Central memory CD8-positive, alpha-beta T cell (primary cell): ENCODE data around the gene RASGEF1B.

Source experiments
- ATAC-seq: fragments of 150-1000 bp; cut with Tn5 transposase; replicated peaks from 2 replicates; pipeline ENCODE4 v1.10.0; 2022; ENCODE audit warnings: mild to moderate bottlenecking, moderate FRiP score, moderate number of reproducible peaks; ENCODE audit not compliant: poor library complexity, severe bottlenecking; ENCODE audit errors: extremely low read depth
- DNase-seq, 2 donors: peaks; one replicate each; pipeline ENCODE4 v3.0.0; 2021; ENCODE audit warnings: low spot score in 2 of 2
- H3K27ac Mint-ChIP-seq: one replicate; pipeline ENCODE4 v1.8.0; 2022; ENCODE audit warnings: low read depth, mild to moderate bottlenecking, moderate library complexity, mixed read lengths
- H3K27me3 Mint-ChIP-seq: one replicate; pipeline ENCODE4 v1.8.0; 2022; ENCODE audit warnings: mixed read lengths
- H3K36me3 Mint-ChIP-seq: one replicate; pipeline ENCODE4 v1.8.0; 2022; ENCODE audit warnings: mild to moderate bottlenecking, moderate library complexity, mixed read lengths; ENCODE audit not compliant: insufficient read depth
- H3K4me1 Mint-ChIP-seq: one replicate; pipeline ENCODE4 v1.8.0; 2022; ENCODE audit warnings: mixed read lengths
- H3K4me3 Mint-ChIP-seq: one replicate; pipeline ENCODE4 v1.8.0; 2022; ENCODE audit warnings: mild to moderate bottlenecking, moderate library complexity, mixed read lengths
- H3K9me3 Mint-ChIP-seq: one replicate; pipeline ENCODE4 v1.8.0; 2022; ENCODE audit warnings: mixed read lengths

RASGEF1B gene

DNA sequence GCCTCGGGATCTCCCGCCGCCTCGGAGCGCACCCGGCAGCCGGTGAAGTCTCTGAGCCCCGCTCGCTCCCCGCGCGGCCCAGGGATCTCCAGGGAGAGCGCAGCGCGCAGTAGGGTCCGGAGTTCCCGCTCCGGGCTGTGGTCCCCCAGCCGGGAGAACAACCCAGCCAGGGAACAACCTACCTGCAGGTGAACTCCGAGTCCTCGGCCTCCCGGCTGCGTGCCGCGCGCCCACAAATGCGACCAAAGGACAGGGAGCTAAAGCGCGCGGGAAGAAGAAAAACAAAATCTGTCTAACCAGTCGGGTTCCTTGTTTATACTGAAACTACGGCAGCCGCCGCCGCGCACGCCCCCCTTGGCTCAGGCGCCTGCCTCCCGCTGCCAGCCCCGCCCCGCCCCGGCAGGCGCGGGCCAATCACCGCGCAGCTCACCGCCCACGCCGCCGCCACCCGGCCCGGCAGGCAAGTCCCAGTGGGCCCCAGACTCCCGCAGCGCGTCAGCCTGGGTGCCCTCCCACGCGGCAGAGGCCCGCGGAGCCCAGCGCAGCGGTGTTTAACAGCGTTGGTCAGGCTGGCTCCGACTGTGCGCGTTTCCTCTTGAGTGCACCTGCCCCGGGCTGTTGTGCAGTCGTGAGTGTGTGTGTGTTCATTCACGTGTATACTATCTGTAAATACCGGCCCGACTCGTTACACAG is at the start of gene RASGEF1B:
Gene RASGEF1B, minus strand, starts transcription at position 320 of the 693 bp plus-strand sequence. CDS start 12,399 bp downstream, outside the sequence.
- H3K9me3 Mint-ChIP-seq, result no peaks in the 10 kb centered on the region
- peaks cover 23% of the 10 kb centered on the region for H3K36me3 Mint-ChIP-seq
- H3K4me1 Mint-ChIP-seq, result peaks cover 45% of the 10 kb centered on the region
- peak within 1 kb of the TSS; percentile 87 for H3K27ac Mint-ChIP-seq
- DNase-seq (peak; percentile 91 to 92), ATAC-seq (peak; percentile 88)
- H3K27me3 Mint-ChIP-seq, result no peaks in the 10 kb centered on the region
- peak within 1 kb of the TSS; percentile 89 for H3K4me3 Mint-ChIP-seq

DNA sequence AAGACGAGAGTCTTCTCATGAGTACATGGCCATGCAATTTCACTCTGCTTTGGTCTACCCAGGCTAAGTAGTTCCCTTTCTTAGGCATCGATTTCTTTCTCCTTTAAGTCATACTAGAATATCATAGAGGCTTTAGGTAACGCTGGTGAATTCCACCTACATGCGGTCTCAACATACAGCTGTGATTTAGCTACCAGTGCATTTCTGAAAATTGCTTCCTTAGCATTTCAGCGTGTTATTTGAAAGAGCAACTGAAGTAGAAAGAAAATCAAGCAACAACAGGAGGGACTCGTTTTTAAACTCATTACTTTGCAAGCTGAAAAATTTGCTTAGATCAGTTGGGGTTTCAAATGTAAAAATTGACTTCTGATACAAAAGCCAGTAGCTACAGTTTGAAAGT is 48.1 kb upstream of the RASGEF1B start:
- Mint-ChIP-seq H3K9me3 (no peaks in the 10 kb centered on the region), H3K27ac (no peak overlapping the region), H3K27me3 (no peaks in the 10 kb centered on the region), H3K4me3 (no peak overlapping the region), H3K4me1 (no peaks in the 10 kb centered on the region), H3K36me3 (peaks cover 2% of the 10 kb centered on the region)
- ATAC-seq (no peak), DNase-seq (no peak)

GRCh38 chr4:81519427-81519773 is 47.7 kb upstream of the RASGEF1B start:
- Mint-ChIP-seq H3K27me3 (no peaks in the 10 kb centered on the region), H3K36me3 (peaks cover 2% of the 10 kb centered on the region), H3K4me3 (no peak overlapping the region), H3K27ac (no peak overlapping the region), H3K4me1 (no peaks in the 10 kb centered on the region), H3K9me3 (no peaks in the 10 kb centered on the region)
- DNase-seq, result no peak
- ATAC-seq, result no peak

- peaks cover 2% of the 10 kb centered on the region for H3K36me3 Mint-ChIP-seq
- no peaks in the 10 kb centered on the region for H3K4me1 Mint-ChIP-seq
- no peaks in the 10 kb centered on the region for H3K9me3 Mint-ChIP-seq
- no peaks in the 10 kb centered on the region for H3K27me3 Mint-ChIP-seq
- no peak overlapping the region for H3K27ac Mint-ChIP-seq
- DNase-seq (no peak), ATAC-seq (no peak)
- no peak overlapping the region for H3K4me3 Mint-ChIP-seq
Measured at GRCh38 chr4:81518762-81519426, 47.2 kb upstream of the RASGEF1B start.

GRCh38 chr4:81516241-81516640 is 44.5 kb upstream of the RASGEF1B start:
- no peak overlapping the region for H3K4me3 Mint-ChIP-seq
- H3K36me3 Mint-ChIP-seq, result peaks cover 2% of the 10 kb centered on the region
- no peaks in the 10 kb centered on the region for H3K27me3 Mint-ChIP-seq

GRCh38 chr4:81512757-81513501 is 41.2 kb upstream of the RASGEF1B start:
- H3K9me3 Mint-ChIP-seq, result no peaks in the 10 kb centered on the region
- no peak for DNase-seq
- no peak overlapping the region for H3K4me3 Mint-ChIP-seq
- H3K27me3 Mint-ChIP-seq, result no peaks in the 10 kb centered on the region
- peak overlapping the region; percentile 39 for H3K27ac Mint-ChIP-seq
- peaks cover 4% of the 10 kb centered on the region for H3K4me1 Mint-ChIP-seq
- ATAC-seq, result no peak
- peaks cover 4% of the 10 kb centered on the region for H3K36me3 Mint-ChIP-seq

More at GRCh38 chr4:81516241-81516640, 44.5 kb upstream of the RASGEF1B start:
- H3K27ac Mint-ChIP-seq, result no peak overlapping the region
- H3K9me3 Mint-ChIP-seq, result no peaks in the 10 kb centered on the region
- DNase-seq, result no peak
- H3K4me1 Mint-ChIP-seq, result no peaks in the 10 kb centered on the region
- no peak for ATAC-seq

GRCh38 chr4:81512001-81512756 is 40.5 kb upstream of the RASGEF1B start:
- peaks cover 5% of the 10 kb centered on the region for H3K4me1 Mint-ChIP-seq
- ATAC-seq (no peak), DNase-seq (no peak)
- H3K4me3 Mint-ChIP-seq, result no peak overlapping the region
- H3K27ac Mint-ChIP-seq, result no peak overlapping the region
- no peaks in the 10 kb centered on the region for H3K9me3 Mint-ChIP-seq
- peaks cover 4% of the 10 kb centered on the region for H3K36me3 Mint-ChIP-seq
- no peaks in the 10 kb centered on the region for H3K27me3 Mint-ChIP-seq

GRCh38 chr4:81510643-81511178 is 39.0 kb upstream of the RASGEF1B start:
- no peak for ATAC-seq
- H3K9me3 Mint-ChIP-seq, result no peaks in the 10 kb centered on the region
- no peak for DNase-seq
- peaks cover 2% of the 10 kb centered on the region for H3K36me3 Mint-ChIP-seq
- H3K27ac Mint-ChIP-seq, result no peak overlapping the region
- peaks cover 16% of the 10 kb centered on the region for H3K4me1 Mint-ChIP-seq
- H3K4me3 Mint-ChIP-seq, result no peak overlapping the region
- H3K27me3 Mint-ChIP-seq, result no peaks in the 10 kb centered on the region

GRCh38 chr4:81509822-81510221 is 38.1 kb upstream of the RASGEF1B start:
- H3K4me3 Mint-ChIP-seq, result no peak overlapping the region

GRCh38 chr4:81509191-81509590 is 37.5 kb upstream of the RASGEF1B start:
- H3K27me3 Mint-ChIP-seq, result no peaks in the 10 kb centered on the region
- no peak overlapping the region for H3K27ac Mint-ChIP-seq

More at GRCh38 chr4:81509822-81510221, 38.1 kb upstream of the RASGEF1B start:
- ATAC-seq (no peak), DNase-seq (no peak)
- Mint-ChIP-seq H3K27ac (no peak overlapping the region), H3K9me3 (no peaks in the 10 kb centered on the region), H3K4me1 (peaks cover 25% of the 10 kb centered on the region), H3K36me3 (peaks cover 2% of the 10 kb centered on the region), H3K27me3 (no peaks in the 10 kb centered on the region)

GRCh38 chr4:81508411-81509185 is 36.9 kb upstream of the RASGEF1B start:
- Mint-ChIP-seq H3K27ac (no peak overlapping the region), H3K9me3 (no peaks in the 10 kb centered on the region), H3K36me3 (peaks cover 2% of the 10 kb centered on the region), H3K4me3 (no peak overlapping the region), H3K27me3 (no peaks in the 10 kb centered on the region), H3K4me1 (peaks cover 25% of the 10 kb centered on the region)
- ATAC-seq, result no peak
- DNase-seq, result no peak

More at GRCh38 chr4:81509191-81509590, 37.5 kb upstream of the RASGEF1B start:
- peaks cover 2% of the 10 kb centered on the region for H3K36me3 Mint-ChIP-seq
- H3K4me1 Mint-ChIP-seq, result peaks cover 25% of the 10 kb centered on the region
- ATAC-seq, result no peak
- H3K9me3 Mint-ChIP-seq, result no peaks in the 10 kb centered on the region
- DNase-seq, result no peak
- H3K4me3 Mint-ChIP-seq, result no peak overlapping the region
